K562 (cell line): Measurements from ENCODE around the gene MINDY4. TPM values are rescaled to one million over a fixed set of nuclear protein-coding genes. Genes with fewer than 3 reads are reported as not detected.

ENCODE experiments used
- BCOR ChIP-seq: fragments of 450-650 bp; IDR thresholded peaks from 2 replicates; pipeline ENCODE4 v1.6.1; 2016
- CBFA2T2 ChIP-seq: fragments of 450-650 bp; conservative IDR thresholded peaks from 2 replicates; pipeline ENCODE4 v1.6.1; 2017; ENCODE audit warnings: mild to moderate bottlenecking
- CHD4 ChIP-seq: fragments of 200-600 bp; sonication (generic); IDR thresholded peaks from 3 replicates; pipeline ENCODE4 v1.6.1; 2012; ENCODE audit warnings: low read depth, mild to moderate bottlenecking, mixed read lengths, low read length, inconsistent platforms; ENCODE audit not compliant: insufficient read depth, insufficient replicate concordance, poor library complexity, severe bottlenecking
- DEAF1 ChIP-seq: fragments of 450-650 bp; formaldehyde crosslinking; IDR thresholded peaks from 2 replicates; pipeline ENCODE4 v1.4.0; 2020; ENCODE audit warnings: mild to moderate bottlenecking, moderate library complexity
- DPF2 ChIP-seq: fragments of 450-650 bp; IDR thresholded peaks from 2 replicates; pipeline ENCODE4 v1.6.1; 2016
- E2F3 ChIP-seq: fragments of 250-450 bp; sonication (Bioruptor Pico); IDR thresholded peaks from 2 replicates; pipeline ENCODE4 v1.4.0; 2020; ENCODE audit warnings: mild to moderate bottlenecking
- ELF4 ChIP-seq: fragments of 450-650 bp; formaldehyde crosslinking; IDR thresholded peaks from 2 replicates; pipeline ENCODE4 v1.4.0; 2022; ENCODE audit warnings: missing genetic modification characterization
- HEY1 ChIP-seq: fragments of 250-450 bp; sonication (Bioruptor Pico); IDR thresholded peaks from 2 replicates; pipeline ENCODE4 v1.5.0; 2020; ENCODE audit warnings: mild to moderate bottlenecking, moderate library complexity, borderline replicate concordance
- HMG20B ChIP-seq: fragments of 250-450 bp; sonication (Bioruptor Pico); IDR thresholded peaks from 2 replicates; pipeline ENCODE4 v1.5.0; 2021; ENCODE audit warnings: mild to moderate bottlenecking
- KAT7 ChIP-seq: sonication (generic); formaldehyde crosslinking; IDR thresholded peaks from 2 replicates; pipeline ENCODE4 v1.8.0; 2022; ENCODE audit warnings: missing genetic modification reagents, mild to moderate bottlenecking, borderline replicate concordance
- KDM1A ChIP-seq, 2 experiments: fragments of 450-650 bp; IDR thresholded peaks; 2 replicates each; pipeline ENCODE4 v1.6.1; 2016; ENCODE audit warnings: mild to moderate bottlenecking in 2 of 2
- MTA2 ChIP-seq: fragments of 450-650 bp; IDR thresholded peaks from 2 replicates; pipeline ENCODE4 v1.6.1; 2016; ENCODE audit warnings: low read depth
- RNF2 ChIP-seq: sonication (generic); IDR thresholded peaks from 2 replicates; pipeline ENCODE4 v1.6.1; 2016
- SAFB ChIP-seq: fragments of 200-400 bp; formaldehyde crosslinking; IDR thresholded peaks from 2 replicates; pipeline ENCODE4 v1.6.1; 2017; ENCODE audit warnings: low read depth, low read length, borderline replicate concordance
- SMARCA4 ChIP-seq: fragments of 450-650 bp; IDR thresholded peaks from 2 replicates; pipeline ENCODE4 v1.6.1; 2016
- TFE3 ChIP-seq: fragments of 450-650 bp; formaldehyde crosslinking; IDR thresholded peaks from 2 replicates; pipeline ENCODE4 v1.4.0; 2020; ENCODE audit warnings: mild to moderate bottlenecking, mixed read lengths
- THRB ChIP-seq: fragments of 450-650 bp; formaldehyde crosslinking; conservative IDR thresholded peaks from 2 replicates; pipeline ENCODE4 v1.4.0; 2022; ENCODE audit warnings: mild to moderate bottlenecking, missing genetic modification characterization
- ZBTB8A ChIP-seq: fragments of 450-650 bp; IDR thresholded peaks from 2 replicates; pipeline ENCODE4 v1.6.1; 2018; ENCODE audit warnings: mild to moderate bottlenecking, moderate library complexity; ENCODE audit not compliant: partially characterized antibody
- ZNF707 ChIP-seq: fragments of 250-450 bp; sonication (Bioruptor Pico); conservative IDR thresholded peaks from 2 replicates; pipeline ENCODE4 v1.8.0; 2022; ENCODE audit warnings: inconsistent platforms, mild to moderate bottlenecking, moderate library complexity
- ZNF75A ChIP-seq: fragments of 450-650 bp; formaldehyde crosslinking; IDR thresholded peaks from 2 replicates; pipeline ENCODE4 v1.4.0; 2020; ENCODE audit warnings: mild to moderate bottlenecking
- polyA plus RNA-seq, 8 experiments: library from polyadenylated mRNA; depleted of rRNA in 4 of 8; stranded (reverse) in 5 of 8; unstranded in 3 of 8; fragments of >200 nt; fragmentation: Nextera tagmentation in 2 of 8; fragmentation: Illumina TruSeq in 1 of 8; extraction: Ambion mirVana in 2 of 8; extraction: Trizol in 1 of 8; gene quantifications; 2 replicates each; pipeline versions ENCODE4 v1.2.1 to v1.2.3, GENCODE V29; 2011 to 2014; ENCODE audit warnings: inconsistent platforms in 1 of 8, missing spikeins in 1 of 8
- total RNA-seq, 7 experiments: library from RNA; depleted of rRNA in 6 of 7; stranded (reverse); fragments of >200 nt in 6 of 7; fragmentation: Illumina TruSeq in 2 of 7; extraction: Trizol in 2 of 7; gene quantifications; 2 replicates each; pipeline versions ENCODE4 v1.2.1 to v1.2.3, GENCODE V29; 2011 to 2021; ENCODE audit warnings: low replicate concordance in 1 of 7
- TF ChIP-seq, protein P1 (sequence below): sonication (generic); formaldehyde crosslinking; IDR thresholded peaks from 2 replicates; pipeline ENCODE4 v1.8.0; 2022; ENCODE audit warnings: missing genetic modification reagents, mild to moderate bottlenecking, moderate library complexity, borderline replicate concordance
- TF ChIP-seq, protein P2 (sequence below): fragments of 450-650 bp; IDR thresholded peaks from 2 replicates; pipeline ENCODE4 v1.6.1; 2016

The MINDY4 gene
- total and polyA plus RNA-seq, 9 of the 15 experiments (the other 6 are each of a cell fraction or from before 2014, with no cell fraction given) = 2.1 to 16.7 (median 11.0) TPM

DNA sequence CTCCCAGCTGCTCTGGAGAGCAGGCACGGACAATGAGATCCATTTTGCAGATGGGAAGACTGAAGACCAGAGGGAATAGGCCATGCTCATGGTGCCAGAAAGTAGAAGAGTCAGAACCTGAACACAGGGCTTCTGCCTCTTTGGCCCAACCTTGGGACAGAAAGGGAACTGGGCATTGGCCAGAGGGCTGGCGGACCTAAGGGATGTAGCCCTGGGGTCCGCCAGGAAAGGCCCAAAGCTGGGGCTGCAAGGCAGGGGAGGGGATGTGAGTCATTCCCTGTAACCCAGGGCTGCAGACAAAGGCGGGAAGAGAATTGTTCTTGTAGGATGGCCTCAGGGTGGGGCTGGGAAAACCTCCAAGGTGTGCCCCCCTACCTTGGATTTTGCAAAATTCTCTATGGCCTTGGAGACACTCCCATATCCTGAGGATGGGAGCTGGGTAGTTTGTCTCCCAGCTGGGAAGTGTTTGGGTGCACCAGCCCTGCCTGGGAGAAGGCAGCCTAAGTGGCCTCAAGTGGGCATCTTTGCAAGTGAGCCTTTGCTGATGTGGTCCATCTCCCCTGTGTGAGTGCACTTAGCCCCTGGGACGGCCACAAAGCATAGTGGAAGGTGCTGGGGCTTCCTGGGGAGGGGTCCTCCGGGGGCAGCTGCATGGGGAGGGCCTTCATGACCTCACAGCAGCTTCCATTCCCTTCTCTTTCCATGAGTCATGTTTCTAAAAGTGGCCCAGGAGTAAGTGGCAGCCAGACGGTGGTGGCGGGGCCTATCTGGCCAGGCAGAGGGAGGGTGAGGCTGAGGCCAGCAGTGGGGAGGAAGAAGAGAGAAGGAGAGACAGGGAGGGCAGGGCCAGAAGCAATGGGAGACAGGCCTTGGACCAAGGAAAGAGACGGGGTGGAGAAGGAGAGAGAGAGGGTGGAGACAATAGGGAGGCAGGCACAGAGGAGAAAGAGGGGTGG lies 149.6 kb downstream of the MINDY4 start (continued):
- TF ChIP-seq CHD4 (no peak), TFE3 (CRISPR knock-in tag) (no peak), KAT7 (no peak), MTA2 (no peak), KDM1A (IDR thresholded peaks at IDR 0.05) (peak; percentile 63 to 72), SMARCA4 (peak; percentile 60), THRB (0 out of 2 replicates have a peak, but pooled peaks have one; percentile 21), DEAF1 (CRISPR knock-in tag) (no peak), ZNF75A (CRISPR knock-in tag) (no peak), CBFA2T2 (peak; percentile 44; the same call in 1 of the 2 replicates), HEY1 (CRISPR knock-in tag) (no peak), ELF4 (CRISPR knock-in tag) (peak; percentile 74), RNF2 (no peak), BCOR (peak; percentile 80), ZBTB8A (no peak), DPF2 (peak; percentile 59), SAFB (no peak), ZNF707 (CRISPR knock-in tag) (no peak), HMG20B (CRISPR knock-in tag) (no peak), E2F3 (no peak)
- TF ChIP-seq, protein P1, sequence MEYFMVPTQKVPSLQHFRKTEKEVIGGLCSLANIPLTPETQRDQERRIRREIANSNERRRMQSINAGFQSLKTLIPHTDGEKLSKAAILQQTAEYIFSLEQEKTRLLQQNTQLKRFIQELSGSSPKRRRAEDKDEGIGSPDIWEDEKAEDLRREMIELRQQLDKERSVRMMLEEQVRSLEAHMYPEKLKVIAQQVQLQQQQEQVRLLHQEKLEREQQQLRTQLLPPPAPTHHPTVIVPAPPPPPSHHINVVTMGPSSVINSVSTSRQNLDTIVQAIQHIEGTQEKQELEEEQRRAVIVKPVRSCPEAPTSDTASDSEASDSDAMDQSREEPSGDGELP (CRISPR knock-in tag) = 0 out of 2 replicates have a peak, but pooled peaks have one; percentile 21
- TF ChIP-seq, protein P2, sequence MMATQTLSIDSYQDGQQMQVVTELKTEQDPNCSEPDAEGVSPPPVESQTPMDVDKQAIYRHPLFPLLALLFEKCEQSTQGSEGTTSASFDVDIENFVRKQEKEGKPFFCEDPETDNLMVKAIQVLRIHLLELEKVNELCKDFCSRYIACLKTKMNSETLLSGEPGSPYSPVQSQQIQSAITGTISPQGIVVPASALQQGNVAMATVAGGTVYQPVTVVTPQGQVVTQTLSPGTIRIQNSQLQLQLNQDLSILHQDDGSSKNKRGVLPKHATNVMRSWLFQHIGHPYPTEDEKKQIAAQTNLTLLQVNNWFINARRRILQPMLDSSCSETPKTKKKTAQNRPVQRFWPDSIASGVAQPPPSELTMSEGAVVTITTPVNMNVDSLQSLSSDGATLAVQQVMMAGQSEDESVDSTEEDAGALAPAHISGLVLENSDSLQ = peak; percentile 44
